Measurements from ENCODE around the gene TNFSF10. TPM values are rescaled to one million over a fixed set of nuclear protein-coding genes. Genes with fewer than 3 reads are reported as not detected.

The TNFSF10 gene
- total RNA-seq, 1 experiment from 2014 or later = 0.22 TPM

GRCh38 chr3:172546628-172547214 is 23.5 kb upstream of the TNFSF10 start (continued):
- TF ChIP-seq, protein P1, sequence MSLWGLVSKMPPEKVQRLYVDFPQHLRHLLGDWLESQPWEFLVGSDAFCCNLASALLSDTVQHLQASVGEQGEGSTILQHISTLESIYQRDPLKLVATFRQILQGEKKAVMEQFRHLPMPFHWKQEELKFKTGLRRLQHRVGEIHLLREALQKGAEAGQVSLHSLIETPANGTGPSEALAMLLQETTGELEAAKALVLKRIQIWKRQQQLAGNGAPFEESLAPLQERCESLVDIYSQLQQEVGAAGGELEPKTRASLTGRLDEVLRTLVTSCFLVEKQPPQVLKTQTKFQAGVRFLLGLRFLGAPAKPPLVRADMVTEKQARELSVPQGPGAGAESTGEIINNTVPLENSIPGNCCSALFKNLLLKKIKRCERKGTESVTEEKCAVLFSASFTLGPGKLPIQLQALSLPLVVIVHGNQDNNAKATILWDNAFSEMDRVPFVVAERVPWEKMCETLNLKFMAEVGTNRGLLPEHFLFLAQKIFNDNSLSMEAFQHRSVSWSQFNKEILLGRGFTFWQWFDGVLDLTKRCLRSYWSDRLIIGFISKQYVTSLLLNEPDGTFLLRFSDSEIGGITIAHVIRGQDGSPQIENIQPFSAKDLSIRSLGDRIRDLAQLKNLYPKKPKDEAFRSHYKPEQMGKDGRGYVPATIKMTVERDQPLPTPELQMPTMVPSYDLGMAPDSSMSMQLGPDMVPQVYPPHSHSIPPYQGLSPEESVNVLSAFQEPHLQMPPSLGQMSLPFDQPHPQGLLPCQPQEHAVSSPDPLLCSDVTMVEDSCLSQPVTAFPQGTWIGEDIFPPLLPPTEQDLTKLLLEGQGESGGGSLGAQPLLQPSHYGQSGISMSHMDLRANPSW (CRISPR knock-in tag; conservative IDR thresholded peaks at IDR 0.05; ENCODE audit: low read depth) = no peak
- no peak for TF ChIP-seq TCF7 (CRISPR knock-in tag; IDR thresholded peaks at IDR 0.05; ENCODE audit: low read depth)

GRCh38 chr3:172546105-172546504 is 22.9 kb upstream of the TNFSF10 start:
- H3K4me1 Mint-ChIP-seq = peaks cover 7% of the 10 kb centered on the region
- no peak overlapping the region for H3K27ac Mint-ChIP-seq
- H3K4me3 Mint-ChIP-seq = no peak overlapping the region
- ChIA-PET POLR2A (no interaction called here), CTCF (interaction anchor here (0.6 kb wide), 1 partner anchor 160 kb away, joined by 3 read pairs; no protein-coding TSS in a partner anchor)
- DNase-seq (ENCODE audit: low spot score) = no peak
- H3K27me3 Mint-ChIP-seq (ENCODE audit: low read depth) = no peaks in the 10 kb centered on the region
- no peak for ATAC-seq
- H3K9me3 Mint-ChIP-seq = no peaks in the 10 kb centered on the region
- no peak for TF ChIP-seq ATF2 (CRISPR knock-in tag; IDR thresholded peaks at IDR 0.05; ENCODE audit: borderline replicate concordance, low read depth)
- TF ChIP-seq JAZF1 (CRISPR knock-in tag; IDR thresholded peaks at IDR 0.05) = no peak
- TF ChIP-seq ZNF423 (CRISPR knock-in tag; IDR thresholded peaks at IDR 0.05) = no peak
- no peak for TF ChIP-seq MYBL2 (CRISPR knock-in tag; IDR thresholded peaks at IDR 0.05)
- no peak for TF ChIP-seq ETV6 (CRISPR knock-in tag; IDR thresholded peaks at IDR 0.05)
- no peak for TF ChIP-seq SOX15 (CRISPR knock-in tag; IDR thresholded peaks at IDR 0.05)
- no peak for TF ChIP-seq SMAD3 (CRISPR knock-in tag; IDR thresholded peaks at IDR 0.05; ENCODE audit: borderline replicate concordance)
- TF ChIP-seq USF2 (CRISPR knock-in tag; IDR thresholded peaks at IDR 0.05) = no peak
- no peak for TF ChIP-seq MAX (CRISPR knock-in tag; IDR thresholded peaks at IDR 0.05)
- no peak for TF ChIP-seq ARID4B (CRISPR knock-in tag; IDR thresholded peaks at IDR 0.05; ENCODE audit: borderline replicate concordance)
- no peak for TF ChIP-seq ZNF232 (CRISPR knock-in tag; IDR thresholded peaks at IDR 0.05)
- TF ChIP-seq TP53 (CRISPR knock-in tag; IDR thresholded peaks at IDR 0.05) = no peak
- no peak for TF ChIP-seq HMGXB4 (CRISPR knock-in tag; IDR thresholded peaks at IDR 0.05)
- TF ChIP-seq, protein P1 (CRISPR knock-in tag; conservative IDR thresholded peaks at IDR 0.05; ENCODE audit: low read depth) = no peak
- no peak for TF ChIP-seq GRHL2 (CRISPR knock-in tag; IDR thresholded peaks at IDR 0.05; ENCODE audit: insufficient replicate concordance, severe bottlenecking)
- no peak for TF ChIP-seq ZNF416 (CRISPR knock-in tag; IDR thresholded peaks at IDR 0.05)
- no peaks in the 10 kb centered on the region for H3K36me3 Mint-ChIP-seq

Data from WTC11 (cell line).